H1 (cell line): ENCODE measurements around the gene BEST2. TPM values are rescaled to one million over a fixed set of nuclear protein-coding genes. Genes with fewer than 3 reads are reported as not detected.

Experiments used
- ATF2 ChIP-seq: IDR thresholded peaks from 2 replicates; pipeline ENCODE4 v1.6.1; 2012; ENCODE audit warnings: low read length, inconsistent platforms
- BCL11A ChIP-seq, 2 experiments: IDR thresholded peaks; one replicate each; pipeline ENCODE4 v1.6.1; 2011; ENCODE audit warnings: low read depth in 2 of 2, low read length in 2 of 2, mild to moderate bottlenecking in 2 of 2
- CBX8 ChIP-seq: fragments of 300-800, 300-1000 bp; sonication (generic); IDR thresholded peaks from 2 replicates; pipeline ENCODE4 v1.7.1; 2016; ENCODE audit warnings: low read depth, low read length, borderline replicate concordance
- CHD2 ChIP-seq: IDR thresholded peaks from 2 replicates; pipeline ENCODE4 v1.6.1; 2012; ENCODE audit warnings: low read length, improper control_type of control experiment
- E2F6 ChIP-seq: IDR thresholded peaks from 2 replicates; pipeline ENCODE4 v1.6.1; 2012; ENCODE audit warnings: inconsistent platforms
- EP300 ChIP-seq, 2 experiments: IDR thresholded peaks; 1 replicate in 1 of 2; 2 replicates in 1 of 2; pipeline ENCODE4 v1.6.1; 2011 to 2012; ENCODE audit warnings: low read depth in 2 of 2, low read length in 2 of 2, mild to moderate bottlenecking in 2 of 2, borderline replicate concordance in 1 of 2, inconsistent platforms in 1 of 2, moderate library complexity in 1 of 2
- GTF2F1 ChIP-seq: IDR thresholded peaks from 2 replicates; pipeline ENCODE4 v1.6.1; 2012; ENCODE audit warnings: low read depth, low read length, improper control_type of control experiment, borderline replicate concordance
- HDAC2 ChIP-seq, 2 experiments: fragments of 300-600 bp in 1 of 2; sonication (generic) in 1 of 2; IDR thresholded peaks; 2 replicates each; pipeline ENCODE4 v1.6.1; 2011 to 2012; ENCODE audit warnings: low read depth in 2 of 2, low read length in 2 of 2, mild to moderate bottlenecking in 2 of 2, moderate library complexity in 2 of 2, borderline replicate concordance in 1 of 2, inconsistent platforms in 1 of 2
- HDAC6 ChIP-seq: IDR thresholded peaks from one replicate; pipeline ENCODE4 v1.7.1; 2012; ENCODE audit warnings: low read depth, mild to moderate bottlenecking, inconsistent platforms, low read length, moderate library complexity
- MAFK ChIP-seq: IDR thresholded peaks from 2 replicates; pipeline ENCODE4 v1.6.1; 2012; ENCODE audit warnings: low read depth, mild to moderate bottlenecking, improper control_type of control experiment, low read length
- NANOG ChIP-seq: IDR thresholded peaks from 2 replicates; pipeline ENCODE4 v1.6.1; 2011; ENCODE audit warnings: low read length, low read depth, mild to moderate bottlenecking, inconsistent platforms; ENCODE audit not compliant: insufficient read depth, poor library complexity, severe bottlenecking
- POLR2A ChIP-seq, 2 experiments: IDR thresholded peaks; 1 replicate in 1 of 2; 2 replicates in 1 of 2; pipeline ENCODE4 v1.6.1; 2011; ENCODE audit warnings: low read depth in 2 of 2, low read length in 2 of 2, mild to moderate bottlenecking in 2 of 2; ENCODE audit errors: control extremely low read depth in 1 of 2
- RAD21 ChIP-seq, 2 experiments: IDR thresholded peaks in 1 of 2; conservative IDR thresholded peaks in 1 of 2; 2 replicates each; pipeline ENCODE4 v1.6.1; 2011; ENCODE audit warnings: low read depth in 2 of 2, low read length in 2 of 2, improper control_type of control experiment in 1 of 2, inconsistent platforms in 1 of 2, mild to moderate bottlenecking in 1 of 2, moderate library complexity in 1 of 2
- RFX5 ChIP-seq: IDR thresholded peaks from 2 replicates; pipeline ENCODE4 v1.6.1; 2011; ENCODE audit warnings: low read depth, low read length, improper control_type of control experiment, borderline replicate concordance
- RNF2 ChIP-seq: fragments of 200-900, 300-1000 bp; sonication (generic); IDR thresholded peaks from 2 replicates; pipeline ENCODE4 v1.7.1; 2016; ENCODE audit warnings: borderline replicate concordance, low read depth, mild to moderate bottlenecking, antibody characterized with exemption, low read length; ENCODE audit not compliant: poor library complexity, severe bottlenecking; ENCODE audit errors: missing control alignments
- RXRA ChIP-seq: IDR thresholded peaks from 2 replicates; pipeline ENCODE4 v1.6.1; 2011; ENCODE audit warnings: low read depth, mild to moderate bottlenecking, low read length, moderate library complexity; ENCODE audit not compliant: insufficient read depth
- SIX5 ChIP-seq: IDR thresholded peaks from 2 replicates; pipeline ENCODE4 v1.6.1; 2011; ENCODE audit warnings: mild to moderate bottlenecking, low read depth, low read length
- SP1 ChIP-seq: IDR thresholded peaks from 2 replicates; pipeline ENCODE4 v1.6.1; 2011; ENCODE audit warnings: low read depth, low read length
- polyA plus RNA-seq, 7 experiments: library from polyadenylated mRNA; depleted of rRNA in 3 of 7; stranded (reverse) in 5 of 7; unstranded in 2 of 7; fragments of >200 nt in 5 of 7; fragments of 200-250 nt in 2 of 7; gene quantifications; 1 replicate in 5 of 7; 2 replicates in 1 of 7; 4 replicates in 1 of 7; pipeline versions ENCODE4 v1.2.1 to v1.2.3, GENCODE V29; 2011 to 2013; ENCODE audit warnings: missing spikeins in 2 of 7, mixed read lengths in 2 of 7
- total RNA-seq: library from RNA; stranded (reverse); fragmentation: NEBNext Ultra II Directional; extraction: Animal tissue kit (Norgen Biotek cat#: 25700); gene quantifications from 2 replicates; pipeline ENCODE4 v1.2.1, GENCODE V29; 2021
- TF ChIP-seq, protein P1 (sequence below): IDR thresholded peaks from 2 replicates; pipeline ENCODE4 v1.6.1; 2011; ENCODE audit warnings: low read depth, mild to moderate bottlenecking, low read length; ENCODE audit not compliant: insufficient read depth

The BEST2 gene
- total and polyA plus RNA-seq, 2 of the 8 experiments (the other 6 are each of a cell fraction or from before 2014, with no cell fraction given), result 4.6 to 7.3 TPM

GRCh38 chr19:12801466-12802266 lies 50.1 kb downstream of the BEST2 start, which contains the start of the genes PRDX2 and THSD8 (continued):
- TF ChIP-seq ATF2 (no peak), EP300 (IDR thresholded peaks at IDR 0.05; ENCODE audit: borderline replicate concordance in 1 of 2, low read depth in 2 of 2, low read length in 2 of 2) (peak in 1 of 2 experiments; percentile 100; a peak in 2 of 3 replicates), NANOG (peak; percentile 23), E2F6 (no peak; the same call in 1 of the 2 replicates), CHD2 (no peak), RNF2 (no peak), SIX5 (peak; percentile 61; the same call in 1 of the 2 replicates), BCL11A (IDR thresholded peaks at IDR 0.05; ENCODE audit: low read depth in 2 of 2, low read length in 2 of 2) (no peak), RAD21 (IDR thresholded peaks at IDR 0.05 in 1 of 2, conservative IDR thresholded peaks at IDR 0.05 in 1 of 2; ENCODE audit: low read depth in 2 of 2, low read length in 2 of 2) (no peak), GTF2F1 (no peak), RFX5 (no peak), MAFK (no peak), CBX8 (no peak), RXRA (no peak), SP1 (peak; percentile 58), POLR2A (IDR thresholded peaks at IDR 0.05; ENCODE audit: control extremely low read depth in 1 of 2, low read depth in 2 of 2, low read length in 2 of 2) (peak in 1 of 2 experiments; percentile 90; a peak in 2 of 3 replicates), HDAC6 (no peak), HDAC2 (IDR thresholded peaks at IDR 0.05; ENCODE audit: borderline replicate concordance in 1 of 2, low read depth in 2 of 2, low read length in 2 of 2) (0 out of 4 replicates have a peak, but pooled peaks of 1 of the 2 experiments have one; percentile 28)
- TF ChIP-seq, protein P1, sequence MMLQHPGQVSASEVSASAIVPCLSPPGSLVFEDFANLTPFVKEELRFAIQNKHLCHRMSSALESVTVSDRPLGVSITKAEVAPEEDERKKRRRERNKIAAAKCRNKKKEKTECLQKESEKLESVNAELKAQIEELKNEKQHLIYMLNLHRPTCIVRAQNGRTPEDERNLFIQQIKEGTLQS, result no peak
